ENCODE results near the gene LYSET. TPM values are rescaled to one million over a fixed set of nuclear protein-coding genes. Genes with fewer than 3 reads are reported as not detected.

The LYSET gene, protein sequence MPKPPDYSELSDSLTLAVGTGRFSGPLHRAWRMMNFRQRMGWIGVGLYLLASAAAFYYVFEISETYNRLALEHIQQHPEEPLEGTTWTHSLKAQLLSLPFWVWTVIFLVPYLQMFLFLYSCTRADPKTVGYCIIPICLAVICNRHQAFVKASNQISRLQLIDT
- total RNA-seq: 14.0 and 15.4 TPM in 2 replicates

DNA sequence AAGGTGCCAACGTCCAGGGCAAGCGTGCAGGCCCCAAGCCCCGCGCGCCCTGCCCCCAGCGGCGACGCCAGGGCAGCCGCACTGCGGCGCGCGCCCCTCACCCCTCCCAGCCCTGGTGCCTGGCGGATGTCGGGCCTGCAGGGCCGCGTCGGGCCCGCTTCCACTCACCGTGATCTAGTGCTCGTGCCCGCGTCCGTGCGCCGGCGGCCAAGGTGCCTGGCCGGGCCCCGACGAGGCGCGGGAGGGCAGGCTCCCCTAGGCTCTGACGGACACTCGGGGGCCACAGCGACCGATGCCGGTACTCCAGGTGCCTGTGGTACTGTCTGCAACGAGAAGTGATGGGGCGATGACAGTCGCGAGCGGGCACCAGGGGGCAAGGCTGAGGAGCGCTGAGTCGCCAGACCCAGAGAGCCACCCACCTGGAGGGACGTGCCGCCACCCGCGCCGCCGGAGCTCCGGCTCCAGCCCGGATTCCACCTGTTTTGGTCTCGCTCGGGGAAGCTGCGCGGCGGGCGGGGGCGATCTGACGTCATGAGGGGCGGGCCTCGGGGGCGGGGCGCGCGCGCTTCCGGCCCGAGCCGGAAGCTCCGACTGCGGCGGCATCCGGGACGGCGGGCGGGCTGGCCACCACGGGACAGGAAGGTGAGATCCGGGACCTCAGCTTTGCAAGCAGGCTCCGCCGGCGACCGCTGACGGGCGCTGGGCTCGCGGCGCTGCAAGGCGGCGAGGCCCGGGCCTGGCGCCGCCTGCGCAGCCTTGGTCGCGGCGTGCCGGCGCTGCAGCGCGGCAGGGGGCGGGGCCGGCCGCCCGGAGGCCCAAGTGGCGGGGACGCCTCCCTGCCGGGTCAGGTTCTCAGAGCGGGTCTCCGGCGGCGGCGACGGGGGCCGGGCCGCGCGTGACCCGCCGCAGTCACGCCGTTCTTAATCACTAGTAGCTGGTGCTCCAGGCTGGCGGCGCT, at the start of gene LYSET, which contains the start of gene MOAP1:
Gene LYSET (plus strand): TSS at position 927 of the 958 bp plus-strand sequence. CDS start 89 bp downstream, outside the sequence.
Gene MOAP1 (minus strand): TSS at position 507 of the 958 bp plus-strand sequence. CDS start 655 bp downstream, outside the sequence.

DNA sequence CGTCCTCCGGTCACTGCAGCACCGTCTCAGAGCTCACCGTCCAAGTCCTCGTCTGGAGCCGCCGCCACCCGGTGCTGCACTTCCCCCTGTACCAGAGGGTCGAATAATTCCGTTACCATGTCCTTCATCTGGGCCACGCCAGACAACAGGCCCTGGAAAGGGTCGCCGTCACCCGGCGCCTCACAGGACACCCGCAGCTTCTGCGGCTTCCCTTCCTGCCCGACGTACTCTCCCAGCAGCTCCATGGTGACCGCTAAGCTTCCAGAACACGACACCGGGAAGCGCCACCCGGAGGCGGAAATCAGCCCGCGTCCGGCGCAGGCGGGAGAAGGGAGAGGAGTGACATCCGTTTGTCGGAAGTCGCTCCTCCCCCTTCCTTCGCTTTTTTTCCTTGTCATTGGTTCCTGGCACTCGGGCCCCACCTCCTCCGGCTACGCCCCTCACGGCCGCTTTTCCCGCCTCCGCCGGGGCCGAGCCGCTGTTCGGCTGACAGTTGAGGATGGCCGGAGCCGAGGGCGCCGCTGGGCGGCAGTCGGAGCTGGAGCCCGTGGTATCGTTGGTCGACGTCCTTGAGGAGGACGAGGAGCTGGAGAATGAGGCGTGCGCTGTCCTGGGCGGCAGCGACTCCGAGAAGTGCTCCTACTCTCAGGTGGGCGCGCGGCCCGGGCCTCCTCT, 21.8 kb downstream of the LYSET start, which contains the start of the genes GON7 and UBR7:
Gene GON7 (minus strand): TSS at position 273 of the 675 bp plus-strand sequence. CDS start 28 bp downstream, at position 245.
Gene UBR7 (plus strand): TSS at position 464 of the 675 bp plus-strand sequence. CDS start 36 bp downstream, at position 500.

Other genes starting within 250 kb of the LYSET start
- gene ITPK1, start 69.4 kb upstream of the LYSET start, total RNA-seq: 30.1 and 35.2 TPM in 2 replicates
- gene MOAP1, start 420 bp upstream of the LYSET start, total RNA-seq: 20.2 and 21.6 TPM in 2 replicates
- gene GON7, start 21.7 kb downstream of the LYSET start, total RNA-seq: 8.0 and 8.2 TPM in 2 replicates
- gene UBR7, start 21.9 kb downstream of the LYSET start, total RNA-seq: 16.4 and 24.5 TPM in 2 replicates
- 30.4 and 32.1 TPM in 2 replicates for gene BTBD7, start 147.7 kb downstream of the LYSET start, total RNA-seq
- not detected in 2 replicates for gene COX8C, start 161.9 kb downstream of the LYSET start, total RNA-seq
- gene UNC79, start 245.6 kb downstream of the LYSET start, total RNA-seq: under 0.01 and 0.21 TPM in 2 replicates